ENCODE results near the gene LPAR5. TPM values are rescaled to one million over a fixed set of nuclear protein-coding genes. Genes with fewer than 3 reads are reported as not detected.

LPAR5 gene
- total RNA-seq, 1 donor from 2014 or later = 2.1 TPM

- FAIRE-seq (no peak), DNase-seq (ENCODE audit: low read depth) (no peak)
- H3K4me3 ChIP-seq (ENCODE audit: low read depth, low read length) = no peak overlapping the region
- peaks cover 18% of the 10 kb centered on the region for H3K36me3 ChIP-seq (ENCODE audit: control insufficient read depth, insufficient read depth, low read length)
- TF ChIP-seq, protein P1, sequence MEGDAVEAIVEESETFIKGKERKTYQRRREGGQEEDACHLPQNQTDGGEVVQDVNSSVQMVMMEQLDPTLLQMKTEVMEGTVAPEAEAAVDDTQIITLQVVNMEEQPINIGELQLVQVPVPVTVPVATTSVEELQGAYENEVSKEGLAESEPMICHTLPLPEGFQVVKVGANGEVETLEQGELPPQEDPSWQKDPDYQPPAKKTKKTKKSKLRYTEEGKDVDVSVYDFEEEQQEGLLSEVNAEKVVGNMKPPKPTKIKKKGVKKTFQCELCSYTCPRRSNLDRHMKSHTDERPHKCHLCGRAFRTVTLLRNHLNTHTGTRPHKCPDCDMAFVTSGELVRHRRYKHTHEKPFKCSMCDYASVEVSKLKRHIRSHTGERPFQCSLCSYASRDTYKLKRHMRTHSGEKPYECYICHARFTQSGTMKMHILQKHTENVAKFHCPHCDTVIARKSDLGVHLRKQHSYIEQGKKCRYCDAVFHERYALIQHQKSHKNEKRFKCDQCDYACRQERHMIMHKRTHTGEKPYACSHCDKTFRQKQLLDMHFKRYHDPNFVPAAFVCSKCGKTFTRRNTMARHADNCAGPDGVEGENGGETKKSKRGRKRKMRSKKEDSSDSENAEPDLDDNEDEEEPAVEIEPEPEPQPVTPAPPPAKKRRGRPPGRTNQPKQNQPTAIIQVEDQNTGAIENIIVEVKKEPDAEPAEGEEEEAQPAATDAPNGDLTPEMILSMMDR (IDR thresholded peaks at IDR 0.05; ENCODE audit: insufficient read depth, low read length, severe bottlenecking) = no peak
- H3K27me3 ChIP-seq (ENCODE audit: control insufficient read depth, insufficient read depth, low read length) = no peaks in the 10 kb centered on the region
Observed at GRCh38 chr12:6653342-6653741, 17.6 kb upstream of the LPAR5 start.

DNA sequence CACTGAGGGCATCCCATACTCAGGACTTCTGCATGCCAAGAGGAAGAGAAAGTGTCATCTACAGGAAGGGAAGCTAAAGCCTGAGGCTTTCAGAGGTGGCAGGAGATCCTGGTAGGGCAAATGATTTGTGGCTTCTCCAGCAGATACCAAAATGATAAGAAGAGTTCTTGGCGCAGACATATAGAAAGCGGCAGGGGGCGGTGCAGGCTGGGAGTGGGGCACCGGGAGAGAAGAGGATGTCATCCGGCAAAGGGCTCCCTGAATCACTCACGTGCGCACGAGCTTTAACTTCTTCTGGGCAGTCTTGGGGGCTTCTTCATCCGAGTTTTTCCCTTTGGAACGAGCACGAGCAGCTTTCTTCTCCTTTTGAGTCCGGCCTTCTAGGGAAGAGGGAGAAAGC, 16.6 kb upstream of the LPAR5 start:
- Histone ChIP-seq H3K27me3 (ENCODE audit: control insufficient read depth, insufficient read depth, low read length) (no peaks in the 10 kb centered on the region), H3K36me3 (ENCODE audit: control insufficient read depth, insufficient read depth, low read length) (peaks cover 18% of the 10 kb centered on the region), H3K4me3 (ENCODE audit: low read depth, low read length) (no peak overlapping the region)
- no peak for DNase-seq (ENCODE audit: low read depth)
- no peak for FAIRE-seq
- TF ChIP-seq, protein P1 (IDR thresholded peaks at IDR 0.05; ENCODE audit: insufficient read depth, low read length, severe bottlenecking) = no peak

DNA sequence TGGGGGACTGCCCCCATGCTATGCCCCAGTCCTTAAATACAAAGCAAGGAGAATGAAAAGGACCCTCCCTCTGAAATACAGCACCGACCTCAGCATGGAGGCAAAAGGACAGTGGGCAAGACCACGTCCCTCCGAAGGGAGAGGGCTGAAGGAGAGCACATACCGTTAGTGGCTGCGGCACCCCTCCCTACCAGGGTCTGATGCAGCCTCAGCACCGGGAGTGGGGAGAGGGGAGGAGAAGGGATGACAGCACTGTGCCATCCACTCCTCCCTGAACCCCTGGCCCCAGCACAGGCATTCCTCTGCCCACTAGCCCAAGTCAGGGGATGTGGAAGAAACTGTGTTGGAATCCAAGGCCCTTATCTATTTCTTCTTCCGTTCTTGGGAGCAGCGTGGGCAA, 15.1 kb upstream of the LPAR5 start:
- Histone ChIP-seq H3K4me3 (ENCODE audit: low read depth, low read length) (no peak overlapping the region), H3K36me3 (ENCODE audit: control insufficient read depth, insufficient read depth, low read length) (peaks cover 18% of the 10 kb centered on the region), H3K27me3 (ENCODE audit: control insufficient read depth, insufficient read depth, low read length) (no peaks in the 10 kb centered on the region)
- TF ChIP-seq, protein P1 (IDR thresholded peaks at IDR 0.05; ENCODE audit: insufficient read depth, low read length, severe bottlenecking) = no peak
- DNase-seq (ENCODE audit: low read depth) = no peak
- FAIRE-seq = no peak

DNA sequence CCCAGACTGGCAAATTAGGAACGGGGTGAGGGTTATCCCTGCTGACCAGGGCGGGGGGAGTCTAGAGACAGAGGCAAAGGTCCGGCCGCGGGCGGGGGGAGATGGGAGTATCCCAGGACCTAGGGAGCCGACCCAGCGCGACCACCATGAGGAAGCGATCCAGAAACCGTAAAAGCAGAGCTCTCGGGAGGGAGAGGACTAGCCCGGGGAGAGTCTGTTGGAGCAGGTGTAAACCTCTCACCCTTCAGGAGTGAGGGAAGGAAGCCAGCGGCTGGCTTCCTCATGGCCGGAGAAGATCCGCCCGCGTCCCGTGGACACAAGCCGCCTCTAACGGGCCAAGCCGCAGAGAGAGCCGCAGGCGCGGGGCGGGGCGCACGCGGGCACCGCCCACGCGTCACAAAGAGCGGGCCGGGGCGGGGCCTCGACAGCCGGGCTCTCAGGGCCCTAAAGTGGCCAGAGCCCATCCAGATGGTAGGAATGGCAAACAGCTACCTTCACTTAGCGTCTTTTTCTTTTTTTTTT, 11.4 kb upstream of the LPAR5 start, which contains the start of gene ACRBP:
ACRBP (minus strand) TSS at position 350 of the 522 bp plus-strand sequence; CDS start at position 284, 66 bp downstream.
- H3K4me3 ChIP-seq (ENCODE audit: low read depth, low read length) = peak within 1 kb of the TSS; percentile 4

GRCh38 chr12:6646276-6647082, 10.7 kb upstream of the LPAR5 start:
- TF ChIP-seq, protein P1 (IDR thresholded peaks at IDR 0.05; ENCODE audit: insufficient read depth, low read length, severe bottlenecking) = no peak
- Histone ChIP-seq H3K27me3 (ENCODE audit: control insufficient read depth, insufficient read depth, low read length) (no peaks in the 10 kb centered on the region), H3K36me3 (ENCODE audit: control insufficient read depth, insufficient read depth, low read length) (peaks cover 7% of the 10 kb centered on the region), H3K4me3 (ENCODE audit: low read depth, low read length) (no peak overlapping the region)
- FAIRE-seq (no peak), DNase-seq (ENCODE audit: low read depth) (no peak)

More for the DNA sequence above, 11.4 kb upstream of the LPAR5 start, which contains the start of gene ACRBP:
- DNase-seq (ENCODE audit: low read depth) (peak; percentile 32), FAIRE-seq (no peak)
- Histone ChIP-seq H3K36me3 (ENCODE audit: control insufficient read depth, insufficient read depth, low read length) (peaks cover 7% of the 10 kb centered on the region), H3K27me3 (ENCODE audit: control insufficient read depth, insufficient read depth, low read length) (no peaks in the 10 kb centered on the region)
- TF ChIP-seq, protein P1 (IDR thresholded peaks at IDR 0.05; ENCODE audit: insufficient read depth, low read length, severe bottlenecking) = no peak

Measured in bronchial epithelial cell (primary cell).